Glomerular endothelial cell (primary cell): ENCODE data around the gene DFFA. TPM values are rescaled to one million over a fixed set of nuclear protein-coding genes. Genes with fewer than 3 reads are reported as not detected.

Source experiments
- DNase-seq: peaks from one replicate; pipeline ENCODE4 v3.0.0-alpha.2; 2011; ENCODE audit warnings: low read depth, low spot score; ENCODE audit errors: extremely low read depth
- total RNA-seq: library from RNA; depleted of rRNA; stranded (reverse); fragments of >200 nt; gene quantifications from 2 replicates; pipeline ENCODE4 v1.2.3, GENCODE V29; 2015

The DFFA gene
- total RNA-seq, result 30.7 and 48.4 TPM in 2 replicates

DNA sequence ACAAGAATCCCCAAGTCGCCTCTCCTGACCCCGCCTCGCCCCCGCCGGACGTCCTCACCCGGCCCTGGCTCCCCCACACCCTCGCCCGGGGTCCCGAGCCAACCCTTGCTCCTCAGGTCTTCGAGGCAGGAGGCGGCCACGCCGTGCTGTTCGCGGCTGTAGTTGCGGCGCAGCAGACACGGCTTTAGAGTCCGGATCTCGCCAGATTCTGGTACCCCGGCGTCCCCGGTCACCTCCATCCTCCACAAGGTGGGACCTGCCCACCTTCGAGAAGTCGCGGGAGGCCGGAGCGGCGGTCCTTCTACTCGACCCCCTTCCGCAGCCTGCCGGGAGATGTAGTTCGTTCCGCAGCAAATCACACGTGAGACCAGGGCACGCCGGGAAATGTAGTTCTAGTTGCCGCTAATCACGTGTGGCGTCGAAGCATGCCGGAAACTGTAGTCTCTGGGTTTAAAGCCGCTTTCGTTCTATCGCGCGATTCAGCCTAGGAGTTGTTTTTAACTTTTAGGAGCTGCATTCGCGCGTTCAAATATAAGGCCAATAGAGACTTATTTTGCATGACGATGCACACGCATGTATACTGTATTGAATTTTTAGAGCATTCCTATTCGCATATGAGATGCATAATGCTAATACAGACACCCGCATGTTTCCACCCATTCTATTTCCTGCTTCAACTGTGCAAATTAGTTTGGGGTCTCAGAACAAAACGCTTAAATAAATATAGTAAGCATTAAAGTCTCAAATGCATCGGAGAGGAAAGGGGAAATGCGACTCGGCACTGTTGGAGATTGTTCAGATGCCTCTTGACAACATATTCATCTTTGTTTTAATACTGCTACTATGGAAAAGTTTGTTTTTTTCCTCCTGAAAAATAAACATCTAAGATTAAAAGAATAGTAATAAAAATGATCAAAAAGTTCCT, at the start of gene DFFA:
TSS of gene DFFA (minus strand) at position 310 of the 925 bp plus-strand sequence. CDS start at position 239, 71 bp downstream.
- peak; percentile 80 for DNase-seq

DNA sequence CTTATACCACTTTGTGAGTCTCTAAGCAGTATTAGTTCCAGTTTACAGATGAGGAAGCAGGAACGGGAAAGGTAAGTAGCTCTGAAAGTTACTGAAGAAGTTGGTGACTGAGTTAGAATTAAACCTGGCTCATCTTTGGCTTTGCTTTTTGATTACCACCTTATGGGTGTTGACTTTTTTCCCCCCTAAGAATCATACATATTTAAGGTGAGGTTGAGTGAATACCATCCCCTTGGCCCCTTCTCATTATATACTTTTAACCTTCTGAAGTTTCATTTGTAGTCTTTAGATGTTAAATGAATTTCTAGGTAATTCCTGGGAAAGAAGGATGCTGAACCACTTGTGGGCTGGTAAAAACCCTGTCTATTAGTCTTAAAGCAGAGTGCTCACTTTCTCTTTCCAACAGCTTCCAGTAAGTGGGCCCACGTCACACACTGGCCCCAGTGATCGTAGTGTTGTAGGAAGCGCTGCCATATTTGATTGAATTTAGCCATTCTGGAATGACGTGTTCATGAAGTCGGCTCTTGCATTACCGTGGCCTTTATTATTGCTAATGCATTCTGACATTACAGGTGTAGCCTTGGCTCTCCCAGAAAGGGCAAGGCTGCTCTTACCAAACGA, 49.3 kb upstream of the DFFA start:
- DNase-seq, result no peak

DNA sequence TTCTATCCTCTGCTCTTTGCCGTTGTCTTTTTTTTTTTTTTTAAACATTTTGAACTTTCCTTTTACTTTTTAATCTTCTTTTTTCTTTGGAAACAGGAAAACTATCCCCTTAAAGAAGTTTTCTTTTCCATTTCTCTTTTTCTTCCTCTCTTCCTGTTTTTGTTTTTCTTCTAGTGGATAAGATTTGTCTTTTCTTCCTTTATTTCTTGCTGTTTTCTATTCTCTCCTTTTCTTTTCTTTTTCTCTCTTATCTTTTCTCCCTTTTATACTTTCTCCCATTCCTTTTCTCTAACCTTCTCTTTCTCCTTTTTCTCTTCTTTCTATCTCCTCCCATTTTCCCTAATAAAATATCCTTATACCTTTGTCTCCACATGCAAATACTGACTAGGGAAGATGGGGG, 48.6 kb upstream of the DFFA start:
- DNase-seq, result no peak

DNA sequence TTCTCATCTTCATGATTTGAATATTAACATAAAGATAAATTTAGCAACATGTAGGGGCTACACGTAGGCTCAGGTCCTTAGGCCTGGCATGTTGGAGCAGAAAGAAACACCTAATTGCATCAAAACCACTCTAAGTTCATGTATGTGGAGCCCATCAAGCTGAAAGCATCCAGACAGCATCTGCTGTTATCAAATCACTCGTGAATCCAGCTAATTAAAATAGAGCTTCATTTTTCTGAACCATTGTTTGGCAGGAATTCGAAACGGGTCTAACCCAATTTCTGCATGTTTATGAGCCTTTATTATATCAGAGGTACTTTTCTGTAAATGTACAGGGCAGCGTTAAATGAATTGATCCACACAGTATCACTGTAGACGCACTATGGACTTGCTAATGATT, 48.2 kb upstream of the DFFA start:
- no peak for DNase-seq

GRCh38 chr1:10519016-10519417, 46.7 kb upstream of the DFFA start:
- DNase-seq, result no peak

GRCh38 chr1:10517677-10517982, 45.3 kb upstream of the DFFA start:
- DNase-seq, result no peak

DNA sequence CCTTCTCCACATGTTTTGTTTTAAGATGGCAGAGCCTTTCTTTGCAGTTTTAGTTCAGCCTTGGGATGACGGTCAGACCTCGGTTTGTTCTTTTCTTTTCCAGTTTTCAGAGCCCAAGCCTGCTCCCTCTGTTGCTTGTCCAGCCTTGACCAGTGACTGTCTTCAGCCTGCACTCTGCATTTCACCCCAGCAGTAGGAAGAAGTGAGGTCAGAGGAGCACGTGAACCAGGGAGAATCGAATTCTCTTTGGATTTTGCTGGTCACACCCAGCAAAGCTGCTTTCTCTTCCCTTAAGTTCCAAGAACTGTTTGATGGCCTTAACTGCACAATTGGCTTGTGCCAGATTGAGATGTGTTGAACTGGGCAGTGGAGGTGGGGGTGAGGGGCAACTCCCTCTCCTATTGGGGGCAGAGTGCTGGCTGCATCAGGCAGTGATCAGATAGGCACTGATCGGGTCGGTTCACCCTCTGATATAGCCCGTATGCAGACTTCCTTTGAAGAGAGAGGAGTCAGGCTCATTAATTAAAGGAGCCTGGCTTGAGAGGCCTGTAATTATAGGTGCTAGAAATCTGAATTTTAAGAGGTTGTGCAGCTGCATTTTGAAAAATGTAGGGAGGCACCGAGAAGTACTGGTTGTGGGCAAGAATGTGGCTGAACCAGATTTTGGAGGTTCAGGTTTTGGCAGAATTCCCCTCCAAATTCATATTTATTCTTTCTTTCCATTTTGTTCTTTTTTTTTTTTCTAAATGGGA, 44.8 kb upstream of the DFFA start:
- DNase-seq, result no peak

- no peak for DNase-seq
Measured at GRCh38 chr1:10515976-10516750, 43.8 kb upstream of the DFFA start.

GRCh38 chr1:10515301-10515975, 43.1 kb upstream of the DFFA start:
- DNase-seq, result no peak

DNA sequence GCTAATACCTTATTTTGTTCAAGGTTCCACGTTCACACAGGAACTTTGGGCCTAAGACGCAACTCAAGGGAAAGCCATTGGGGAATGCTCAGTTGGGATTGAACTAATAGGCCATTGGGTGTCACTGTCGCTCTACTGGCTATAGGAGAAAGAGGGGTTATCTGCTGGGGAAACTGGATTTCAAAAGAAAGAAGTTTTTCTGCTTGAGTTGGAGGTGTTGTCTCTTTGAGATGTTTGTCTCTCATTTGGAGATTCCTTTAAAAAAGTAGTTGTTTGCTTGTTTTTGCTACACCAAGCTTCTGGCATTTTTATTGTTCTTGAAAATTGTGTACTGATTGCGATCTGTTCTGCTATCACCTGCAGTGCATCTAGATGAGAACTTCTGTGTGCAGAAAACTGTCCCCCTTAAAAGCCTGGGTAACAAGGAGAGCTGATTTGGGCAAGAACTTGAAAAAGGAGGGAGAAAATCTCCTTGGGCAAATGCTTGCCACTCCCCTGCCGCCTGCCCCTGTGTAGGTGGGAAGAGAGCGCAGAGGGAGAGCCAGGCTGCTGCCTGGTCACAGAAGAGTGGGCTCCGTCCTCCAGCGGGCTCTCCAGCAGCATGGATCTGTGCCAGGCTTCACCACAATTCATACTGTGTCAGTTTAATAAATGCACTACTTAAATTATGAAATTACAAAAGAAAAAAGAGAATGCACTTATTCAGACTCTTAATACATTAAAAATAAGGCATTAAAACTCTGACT, 42.3 kb upstream of the DFFA start:
- no peak for DNase-seq

DNA sequence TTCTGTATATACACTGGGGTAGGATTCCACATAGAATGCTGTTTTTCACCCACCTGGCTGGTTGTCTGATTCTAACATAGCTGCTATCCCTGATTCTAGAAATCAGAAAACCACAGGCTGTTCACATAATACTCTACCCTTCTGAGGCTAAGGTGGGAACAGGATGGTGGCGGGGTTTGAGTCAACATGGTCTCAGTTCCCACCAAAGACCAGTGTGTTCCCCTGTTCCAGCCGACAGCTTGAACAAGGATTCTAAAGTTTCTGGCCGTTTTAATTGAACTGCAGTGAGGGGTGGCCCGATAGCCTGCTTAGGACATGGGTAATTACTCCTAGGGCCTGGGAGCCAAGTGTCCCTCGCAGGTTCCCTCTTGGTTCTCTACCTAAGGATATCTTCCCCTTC, 40.9 kb upstream of the DFFA start:
- no peak for DNase-seq

GRCh38 chr1:10511494-10511885, 39.2 kb upstream of the DFFA start:
- no peak for DNase-seq

DNA sequence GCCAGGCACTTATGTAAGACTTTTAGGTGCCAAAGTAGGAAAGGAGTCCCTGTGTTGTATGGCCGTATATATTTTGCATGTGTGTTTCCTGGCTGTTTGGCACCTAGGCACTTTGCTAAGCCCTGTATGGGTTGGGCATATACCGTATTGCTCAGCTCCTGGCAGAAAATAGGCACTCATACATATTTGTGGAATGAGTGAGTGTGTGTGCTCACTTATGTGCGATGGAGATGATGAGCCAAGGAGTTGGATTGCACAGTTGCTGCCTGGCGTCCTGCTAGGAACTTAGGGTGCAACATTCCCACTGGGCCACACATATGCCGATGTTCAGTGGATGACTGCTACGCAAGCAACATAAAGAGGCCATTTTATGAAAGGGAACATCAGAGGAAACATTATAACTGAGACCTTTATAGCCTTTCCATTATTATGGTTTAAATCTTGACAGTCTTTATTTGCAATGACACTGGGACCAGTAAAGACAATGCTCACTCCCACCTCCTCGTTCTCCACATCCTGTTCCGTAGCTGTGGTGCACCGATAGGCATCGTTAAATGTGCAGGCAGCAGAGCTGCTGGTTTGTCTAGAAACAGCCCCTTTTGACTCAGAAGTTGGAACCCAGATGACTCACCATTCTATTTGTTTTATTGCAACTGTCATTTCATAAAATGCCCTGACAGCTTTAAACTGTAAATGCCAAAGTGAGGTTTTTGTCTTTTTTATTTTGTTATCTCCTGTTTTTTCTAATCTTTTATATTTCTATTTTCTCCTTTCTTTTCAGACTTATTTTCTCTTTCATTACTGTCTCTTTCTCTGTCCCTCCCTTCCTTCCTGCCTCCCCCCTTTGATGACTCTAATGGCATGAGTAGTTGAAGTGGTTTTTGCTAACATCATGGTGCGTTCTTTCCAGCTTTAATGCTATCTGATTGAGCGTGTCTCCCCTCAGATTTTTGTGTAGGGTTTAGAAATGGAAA, 38.5 kb upstream of the DFFA start:
- no peak for DNase-seq

- DNase-seq, result no peak
Measured at GRCh38 chr1:10509809-10510509, 37.6 kb upstream of the DFFA start.

DNA sequence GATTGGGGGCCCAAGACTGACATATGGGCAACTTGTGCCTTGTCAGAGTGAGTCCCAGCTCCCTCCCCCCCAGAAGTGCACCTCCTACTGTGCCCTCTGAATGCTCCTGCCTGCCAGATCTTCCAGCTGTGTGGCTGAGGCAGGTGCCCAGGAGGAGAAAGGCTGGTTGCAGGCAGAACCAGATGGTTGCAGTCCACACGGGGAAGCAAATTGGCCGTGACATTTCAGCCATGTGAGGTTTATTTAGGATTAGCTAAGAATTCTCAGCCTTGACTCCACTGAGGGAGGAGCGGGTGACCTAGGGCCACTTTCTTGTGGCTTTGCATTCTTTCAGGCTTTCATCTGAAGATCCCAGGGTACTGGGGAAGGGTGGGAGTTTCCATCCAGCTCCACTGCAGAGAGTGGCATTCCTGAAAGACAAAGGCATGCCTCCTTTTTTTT, 36.2 kb upstream of the DFFA start:
- DNase-seq, result no peak

GRCh38 chr1:10507111-10507879, 35.0 kb upstream of the DFFA start:
- no peak for DNase-seq

- DNase-seq, result no peak
Measured at GRCh38 chr1:10506677-10507047, 34.3 kb upstream of the DFFA start.
